HG03457 (cell line): ENCODE measurements around the gene ATP6V0A4.

Experiments
- ATAC-seq: cut with Tn5 transposase; IDR thresholded peaks from one replicate; pipeline ENCODE4 v1.9.1; 2021; ENCODE audit warnings: moderate number of reproducible peaks; ENCODE audit not compliant: unreplicated experiment

ATP6V0A4 gene

GRCh38 chr7:138663725-138664710 lies 134.0 kb downstream of the ATP6V0A4 start:
- no peak for ATAC-seq

DNA sequence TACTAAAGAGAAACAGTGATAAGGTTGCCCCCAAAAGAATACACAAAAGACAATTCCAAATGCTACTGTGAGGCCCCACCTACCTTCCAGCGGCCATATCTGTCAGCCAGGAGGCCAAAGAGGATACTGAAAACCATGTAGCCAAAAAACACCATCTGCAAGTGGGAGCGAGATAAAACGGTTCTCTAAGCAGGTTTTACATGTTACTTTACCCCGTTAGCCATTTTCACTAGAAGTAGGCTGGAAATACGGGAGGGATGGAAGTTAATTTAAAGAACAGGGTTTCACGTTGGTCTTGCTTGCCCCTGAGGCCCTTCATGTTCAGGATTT lies 135.0 kb downstream of the ATP6V0A4 start:
- no peak for ATAC-seq

DNA sequence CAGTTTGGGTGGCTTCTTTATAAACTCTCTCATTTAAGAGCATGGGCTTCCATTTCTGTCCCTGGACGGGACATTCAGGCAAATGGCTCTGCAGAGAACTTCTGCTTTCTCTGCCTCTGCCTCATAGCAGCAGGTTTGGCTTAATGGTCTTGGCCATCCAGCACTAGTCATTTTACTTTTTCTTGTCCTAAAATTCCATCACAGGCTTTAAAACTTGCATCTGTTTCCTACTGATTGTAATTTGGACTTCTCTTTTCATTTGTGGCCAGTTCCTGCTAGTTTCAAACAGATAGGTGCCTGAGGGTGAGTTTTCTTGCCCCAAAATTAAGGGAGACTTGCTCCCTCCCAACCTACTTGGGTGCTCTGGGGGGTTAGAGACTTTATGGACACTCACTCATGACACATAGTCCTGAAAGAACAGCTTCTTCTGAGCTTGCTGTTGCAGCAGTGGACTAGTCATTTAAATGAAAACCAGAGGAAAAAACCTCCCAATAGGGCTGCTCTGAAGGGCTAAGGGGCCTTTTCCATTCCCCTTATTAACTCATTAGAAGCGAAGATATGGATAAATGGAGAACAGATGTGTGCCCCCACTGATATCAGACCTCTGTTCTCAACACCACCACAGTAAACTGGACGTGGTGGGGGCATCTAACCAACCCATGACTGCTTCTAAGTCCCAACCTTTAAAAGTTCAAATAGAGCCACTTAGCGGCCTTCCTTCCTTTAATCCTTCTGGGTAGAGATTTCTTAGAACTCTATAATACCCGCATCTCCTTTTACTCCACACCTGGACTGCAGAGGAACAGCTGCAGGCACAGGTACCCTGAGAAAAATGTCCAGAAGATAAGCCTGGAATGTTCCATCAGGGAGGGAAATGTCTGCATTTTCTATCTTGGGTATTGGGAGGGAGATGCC lies 135.7 kb downstream of the ATP6V0A4 start:
- no peak for ATAC-seq

- no peak for ATAC-seq
Measured at GRCh38 chr7:138661069-138661635, 136.8 kb downstream of the ATP6V0A4 start.

GRCh38 chr7:138658889-138659288 lies 139.1 kb downstream of the ATP6V0A4 start:
- ATAC-seq = no peak

- ATAC-seq = no peak
Measured at GRCh38 chr7:138657854-138658386, 140.1 kb downstream of the ATP6V0A4 start.

GRCh38 chr7:138656952-138657351 lies 141.0 kb downstream of the ATP6V0A4 start:
- ATAC-seq = no peak
